GM12865 (cell line): ENCODE measurements around the gene NDRG2.
A peak's percentile ranks its signal among the peaks of the same experiment; 100 is the strongest.
"Not testable (repeated sequence)": the region's sequence is repeated elsewhere in the genome, so short reads cannot be mapped to it uniquely, and the experiment has no call there.

Source experiments
- DNase-seq: peaks from one replicate; pipeline ENCODE4 v3.0.0; 2010; ENCODE audit warnings: low read depth
- H3K4me3 ChIP-seq: 2 replicates; pipeline ENCODE4 v1.5.1; 2011; ENCODE audit warnings: mild to moderate bottlenecking, low read depth, low read length, control low read depth
- TF ChIP-seq, protein P1 (sequence below): IDR thresholded peaks from 2 replicates; pipeline ENCODE4 v1.5.1; 2011; ENCODE audit warnings: low read length, control low read depth, low read depth, inconsistent platforms; ENCODE audit not compliant: insufficient read depth; ENCODE audit errors: missing control alignments

Gene NDRG2

DNA sequence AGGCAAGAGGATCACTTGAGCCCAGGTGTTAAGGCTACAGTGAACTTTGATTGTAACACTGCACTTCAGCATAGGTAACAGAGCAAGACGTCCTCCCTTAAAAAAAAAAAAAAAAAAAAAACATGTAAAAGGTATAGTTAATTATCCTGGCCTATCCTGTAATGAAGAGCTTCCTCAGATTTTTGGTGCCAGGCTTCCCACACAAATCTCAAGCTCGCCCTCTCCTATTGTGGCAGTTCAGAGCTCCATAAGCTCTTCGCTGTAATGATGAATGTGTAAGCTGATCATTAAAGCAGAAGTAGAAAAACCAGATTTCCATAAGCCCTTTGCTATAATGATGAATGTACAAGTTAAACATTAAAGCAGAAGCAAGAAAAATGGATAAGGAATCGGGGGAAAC is 27.7 kb downstream of the NDRG2 start:
- TF ChIP-seq, protein P1, sequence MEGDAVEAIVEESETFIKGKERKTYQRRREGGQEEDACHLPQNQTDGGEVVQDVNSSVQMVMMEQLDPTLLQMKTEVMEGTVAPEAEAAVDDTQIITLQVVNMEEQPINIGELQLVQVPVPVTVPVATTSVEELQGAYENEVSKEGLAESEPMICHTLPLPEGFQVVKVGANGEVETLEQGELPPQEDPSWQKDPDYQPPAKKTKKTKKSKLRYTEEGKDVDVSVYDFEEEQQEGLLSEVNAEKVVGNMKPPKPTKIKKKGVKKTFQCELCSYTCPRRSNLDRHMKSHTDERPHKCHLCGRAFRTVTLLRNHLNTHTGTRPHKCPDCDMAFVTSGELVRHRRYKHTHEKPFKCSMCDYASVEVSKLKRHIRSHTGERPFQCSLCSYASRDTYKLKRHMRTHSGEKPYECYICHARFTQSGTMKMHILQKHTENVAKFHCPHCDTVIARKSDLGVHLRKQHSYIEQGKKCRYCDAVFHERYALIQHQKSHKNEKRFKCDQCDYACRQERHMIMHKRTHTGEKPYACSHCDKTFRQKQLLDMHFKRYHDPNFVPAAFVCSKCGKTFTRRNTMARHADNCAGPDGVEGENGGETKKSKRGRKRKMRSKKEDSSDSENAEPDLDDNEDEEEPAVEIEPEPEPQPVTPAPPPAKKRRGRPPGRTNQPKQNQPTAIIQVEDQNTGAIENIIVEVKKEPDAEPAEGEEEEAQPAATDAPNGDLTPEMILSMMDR: no peak
- no peak for DNase-seq
- H3K4me3 ChIP-seq: no peak overlapping the region

DNA sequence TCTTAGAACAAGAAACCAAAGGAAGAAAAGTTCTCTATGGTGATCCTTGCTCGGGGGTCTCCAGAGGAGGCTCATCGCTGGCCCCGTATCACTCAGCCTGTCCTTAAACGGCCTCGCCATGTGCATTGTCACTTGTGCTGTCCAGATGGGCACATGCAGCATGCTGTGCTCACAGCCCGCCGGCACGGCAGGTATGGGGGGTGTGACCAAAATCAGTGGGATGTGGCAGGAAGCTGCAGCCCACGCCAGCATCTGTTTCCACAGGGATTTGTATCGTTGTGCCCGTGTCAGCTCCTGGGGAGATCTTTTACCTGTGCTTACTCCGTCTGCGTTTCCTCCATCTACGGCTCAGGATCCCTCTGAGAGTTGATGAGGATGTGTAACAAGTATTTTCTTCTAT is 28.3 kb downstream of the NDRG2 start:
- TF ChIP-seq, protein P1: no peak
- DNase-seq: no peak
- no peak overlapping the region for H3K4me3 ChIP-seq

DNA sequence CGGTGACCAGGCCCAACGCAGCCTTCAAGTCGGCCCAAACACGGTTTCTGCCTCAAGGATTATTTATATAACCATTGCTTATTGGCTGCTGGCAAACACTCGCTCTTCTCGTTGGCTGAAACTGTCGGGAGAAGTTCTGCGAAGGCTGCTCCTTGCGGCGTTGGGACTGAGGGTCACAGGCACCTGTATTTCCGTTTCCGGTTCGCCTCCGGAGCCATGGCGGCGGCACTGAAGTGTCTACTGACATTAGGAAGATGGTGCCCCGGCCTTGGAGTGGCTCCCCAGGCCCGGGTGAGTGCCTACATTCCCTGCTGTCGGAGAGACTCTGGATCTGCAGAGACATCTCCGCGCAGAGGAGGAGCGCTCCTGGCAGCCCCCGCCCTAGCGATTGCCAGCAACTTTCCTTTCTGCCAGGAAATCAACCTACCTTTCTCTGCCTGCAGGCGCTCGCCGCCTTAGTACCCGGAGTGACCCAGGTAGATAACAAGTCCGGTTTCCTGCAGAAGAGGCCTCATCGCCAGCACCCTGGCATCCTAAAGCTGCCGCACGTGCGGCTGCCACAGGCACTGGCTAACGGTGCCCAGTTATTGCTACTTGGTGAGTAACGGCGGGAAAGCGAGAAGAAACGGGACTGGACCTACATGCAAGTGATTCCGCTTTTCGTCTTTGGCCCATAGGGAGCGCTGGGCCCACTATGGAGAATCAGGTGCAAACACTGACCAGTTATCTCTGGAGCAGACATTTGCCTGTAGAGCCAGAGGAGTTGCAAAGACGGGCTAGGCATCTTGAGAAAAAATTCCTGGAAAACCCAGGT is 34.9 kb downstream of the NDRG2 start, which contains the start of gene METTL17:
TSS of gene METTL17 (plus strand) at position 194 of the 814 bp plus-strand sequence. CDS start at position 217, 23 bp downstream.
- TF ChIP-seq, protein P1: peak; percentile 30
- peak within 1 kb of the TSS; percentile 79 for H3K4me3 ChIP-seq
- DNase-seq: peak; percentile 97

DNA sequence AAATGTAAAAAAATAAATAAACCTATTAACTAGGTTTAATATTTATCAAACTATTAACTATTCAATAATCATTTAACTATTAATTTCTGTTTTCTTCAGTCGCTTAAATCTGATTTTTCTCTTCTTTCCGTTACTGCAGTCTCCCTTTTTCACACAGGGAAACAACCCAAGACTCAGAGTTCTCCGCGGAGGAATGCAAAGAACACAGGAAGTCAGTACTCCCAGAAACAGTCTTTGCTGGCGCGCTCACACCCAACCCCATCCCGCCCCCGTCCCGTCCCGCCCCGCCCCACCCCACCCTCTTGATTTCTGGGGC is 35.4 kb downstream of the NDRG2 start:
- TF ChIP-seq, protein P1: no peak
- H3K4me3 ChIP-seq: peak overlapping the region; percentile 79
- DNase-seq: no peak

DNA sequence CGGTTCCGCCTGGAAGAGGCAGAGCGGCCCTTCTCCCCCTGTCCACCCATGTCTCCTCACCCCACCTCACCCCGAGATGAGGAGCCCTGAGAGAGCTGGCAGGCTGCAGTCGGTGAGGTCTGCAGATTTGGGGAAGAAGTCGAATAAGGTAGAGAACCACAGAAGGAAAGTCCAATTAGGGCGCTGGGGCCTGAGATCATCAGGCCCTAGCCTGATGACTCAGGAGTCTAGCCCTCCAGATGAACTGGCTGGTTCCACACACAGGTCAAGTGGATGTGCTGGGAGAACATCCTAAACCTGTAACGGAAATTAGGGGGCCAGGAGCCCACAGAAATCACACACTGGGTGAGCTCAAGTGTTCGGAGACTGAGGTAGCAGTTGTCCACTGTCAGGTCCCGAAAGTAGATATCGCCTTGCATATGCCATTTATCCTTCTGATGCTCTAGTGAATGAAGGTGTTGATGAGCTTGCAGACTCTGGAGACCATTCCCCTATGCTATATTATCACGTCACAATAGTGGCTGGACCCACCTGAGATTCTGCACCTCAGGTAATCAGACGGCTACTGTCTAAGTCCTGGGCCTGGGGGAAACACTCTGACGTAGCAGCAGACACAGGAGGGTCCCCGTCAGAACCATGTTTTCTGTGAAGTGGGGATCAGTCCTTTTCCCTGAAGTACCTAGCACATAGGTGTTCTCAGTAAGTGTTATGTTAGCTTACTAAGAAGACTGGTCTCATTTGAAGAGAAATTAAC is 36.0 kb downstream of the NDRG2 start:
- TF ChIP-seq, protein P1: no peak

DNA sequence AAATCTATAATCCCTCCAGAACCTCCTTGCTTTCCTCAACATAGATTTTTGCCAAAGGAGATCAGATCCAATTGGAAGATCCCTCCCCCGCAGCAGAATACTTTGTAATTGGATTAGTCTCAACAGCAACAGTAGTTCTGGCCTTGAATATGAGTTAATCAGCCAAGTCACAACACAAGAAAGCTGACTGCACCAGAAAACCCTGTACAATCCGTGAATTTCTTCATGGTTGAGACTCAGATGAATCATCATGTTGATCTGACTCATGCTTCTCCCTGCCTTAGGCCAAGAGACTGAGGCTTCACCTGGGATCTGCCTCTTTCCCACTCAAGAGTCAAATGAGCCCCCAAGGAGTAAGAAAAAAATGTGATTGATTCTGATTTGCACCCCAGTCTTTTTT is 38.0 kb downstream of the NDRG2 start:
- TF ChIP-seq, protein P1: no peak
- no peak for DNase-seq
- no peak overlapping the region for H3K4me3 ChIP-seq

More for the DNA sequence above, 36.0 kb downstream of the NDRG2 start:
- peak overlapping the region; percentile 79 for H3K4me3 ChIP-seq
- DNase-seq: no peak

DNA sequence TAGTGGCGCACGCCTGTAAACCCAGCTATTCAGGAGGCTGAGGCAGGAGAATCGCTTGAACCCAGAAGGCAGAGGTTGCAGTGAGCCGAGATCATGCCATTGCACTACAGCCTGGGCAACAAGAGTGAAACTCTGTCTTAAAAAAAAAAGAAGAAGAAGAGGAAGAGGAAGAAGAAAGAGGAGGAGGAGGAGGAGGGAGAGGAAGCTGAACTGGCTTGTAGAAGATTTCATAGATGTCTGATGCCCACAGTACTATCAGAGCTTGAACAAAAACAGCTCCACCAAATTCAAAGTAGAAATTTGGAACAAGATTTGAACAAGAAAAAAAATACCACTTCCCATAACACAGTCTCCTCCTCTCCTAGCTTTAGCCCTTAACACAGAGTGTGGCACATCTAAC is 39.2 kb downstream of the NDRG2 start:
- not testable (repeated sequence) for H3K4me3 ChIP-seq, DNase-seq
